Rectal smooth muscle tissue (tissue), 1 donor: ENCODE measurements around the gene ANO6.

Source experiments
- H3K27ac ChIP-seq: one replicate; pipeline ENCODE4 v1.7.0; 2013; ENCODE audit warnings: low read depth, low read length, inconsistent platforms
- H3K27me3 ChIP-seq: one replicate; pipeline ENCODE4 v1.7.0; 2013; ENCODE audit warnings: low read length; ENCODE audit not compliant: control insufficient read depth, insufficient read depth
- H3K36me3 ChIP-seq: one replicate; pipeline ENCODE4 v1.7.0; 2013; ENCODE audit warnings: low read length; ENCODE audit not compliant: control insufficient read depth, insufficient read depth
- H3K4me1 ChIP-seq: one replicate; pipeline ENCODE4 v1.7.0; 2013; ENCODE audit warnings: low read length; ENCODE audit not compliant: control insufficient read depth, insufficient read depth
- H3K4me3 ChIP-seq: one replicate; pipeline ENCODE4 v1.7.0; 2013; ENCODE audit warnings: low read length
- H3K9ac ChIP-seq: one replicate; pipeline ENCODE4 v1.7.0; 2013; ENCODE audit warnings: low read length

ANO6 gene

GRCh38 chr12:45458854-45459807 lies 243.2 kb downstream of the ANO6 start:
- Histone ChIP-seq H3K9ac (no peak overlapping the region), H3K4me1 (no peaks in the 10 kb centered on the region), H3K27me3 (no peaks in the 10 kb centered on the region), H3K36me3 (no peaks in the 10 kb centered on the region), H3K27ac (no peak overlapping the region), H3K4me3 (no peak overlapping the region)

GRCh38 chr12:45462506-45462905 lies 246.6 kb downstream of the ANO6 start:
- Histone ChIP-seq H3K27ac (no peak overlapping the region), H3K4me1 (no peaks in the 10 kb centered on the region), H3K27me3 (no peaks in the 10 kb centered on the region), H3K9ac (no peak overlapping the region), H3K36me3 (no peaks in the 10 kb centered on the region), H3K4me3 (no peak overlapping the region)

GRCh38 chr12:45464699-45465098 lies 248.8 kb downstream of the ANO6 start:
- no peak overlapping the region for H3K27ac ChIP-seq
- H3K4me1 ChIP-seq, result no peaks in the 10 kb centered on the region
- H3K9ac ChIP-seq, result no peak overlapping the region
- no peak overlapping the region for H3K4me3 ChIP-seq
- H3K36me3 ChIP-seq, result no peaks in the 10 kb centered on the region
- no peaks in the 10 kb centered on the region for H3K27me3 ChIP-seq

GRCh38 chr12:45468751-45469615 lies 253.1 kb downstream of the ANO6 start:
- H3K36me3 ChIP-seq, result no peaks in the 10 kb centered on the region
- no peak overlapping the region for H3K4me3 ChIP-seq
- H3K27ac ChIP-seq, result no peak overlapping the region
- no peak overlapping the region for H3K9ac ChIP-seq
- H3K27me3 ChIP-seq, result no peaks in the 10 kb centered on the region
- H3K4me1 ChIP-seq, result no peaks in the 10 kb centered on the region

- H3K27me3 ChIP-seq, result no peaks in the 10 kb centered on the region
- H3K27ac ChIP-seq, result no peak overlapping the region
Measured at GRCh38 chr12:45469902-45470301, 254.0 kb downstream of the ANO6 start.

GRCh38 chr12:45473636-45474035 lies 257.7 kb downstream of the ANO6 start:
- no peak overlapping the region for H3K9ac ChIP-seq
- no peaks in the 10 kb centered on the region for H3K27me3 ChIP-seq
- no peak overlapping the region for H3K27ac ChIP-seq
- no peaks in the 10 kb centered on the region for H3K36me3 ChIP-seq
- no peaks in the 10 kb centered on the region for H3K4me1 ChIP-seq
- H3K4me3 ChIP-seq, result no peak overlapping the region

More at GRCh38 chr12:45469902-45470301, 254.0 kb downstream of the ANO6 start:
- Histone ChIP-seq H3K4me3 (no peak overlapping the region), H3K36me3 (no peaks in the 10 kb centered on the region), H3K4me1 (no peaks in the 10 kb centered on the region), H3K9ac (no peak overlapping the region)

- no peaks in the 10 kb centered on the region for H3K4me1 ChIP-seq
- H3K36me3 ChIP-seq, result no peaks in the 10 kb centered on the region
- H3K27ac ChIP-seq, result no peak overlapping the region
- no peak overlapping the region for H3K9ac ChIP-seq
- no peak overlapping the region for H3K4me3 ChIP-seq
- no peaks in the 10 kb centered on the region for H3K27me3 ChIP-seq
Measured at GRCh38 chr12:45475594-45475993, 259.7 kb downstream of the ANO6 start.

- H3K27me3 ChIP-seq, result no peaks in the 10 kb centered on the region
- no peak overlapping the region for H3K9ac ChIP-seq
- H3K4me1 ChIP-seq, result no peaks in the 10 kb centered on the region
- H3K27ac ChIP-seq, result no peak overlapping the region
- H3K36me3 ChIP-seq, result no peaks in the 10 kb centered on the region
- H3K4me3 ChIP-seq, result no peak overlapping the region
Measured at GRCh38 chr12:45477526-45477925, 261.6 kb downstream of the ANO6 start.

- H3K27ac ChIP-seq, result no peak overlapping the region
- H3K9ac ChIP-seq, result no peak overlapping the region
- H3K27me3 ChIP-seq, result no peaks in the 10 kb centered on the region
- H3K4me3 ChIP-seq, result no peak overlapping the region
- H3K4me1 ChIP-seq, result no peaks in the 10 kb centered on the region
- H3K36me3 ChIP-seq, result no peaks in the 10 kb centered on the region
Measured at GRCh38 chr12:45478931-45479330, 263.0 kb downstream of the ANO6 start.

GRCh38 chr12:45481746-45482145 lies 265.9 kb downstream of the ANO6 start:
- Histone ChIP-seq H3K36me3 (no peaks in the 10 kb centered on the region), H3K27ac (no peak overlapping the region), H3K4me3 (no peak overlapping the region), H3K9ac (no peak overlapping the region), H3K4me1 (no peaks in the 10 kb centered on the region), H3K27me3 (no peaks in the 10 kb centered on the region)

GRCh38 chr12:45483571-45483970 lies 267.7 kb downstream of the ANO6 start:
- Histone ChIP-seq H3K4me3 (no peak overlapping the region), H3K4me1 (no peaks in the 10 kb centered on the region), H3K36me3 (no peaks in the 10 kb centered on the region), H3K27ac (no peak overlapping the region), H3K27me3 (no peaks in the 10 kb centered on the region), H3K9ac (no peak overlapping the region)
